Ascending aorta (tissue), 2 donors: ENCODE measurements around the gene XG. TPM values are rescaled to one million over a fixed set of nuclear protein-coding genes. Genes with fewer than 3 reads are reported as not detected.
A peak's percentile ranks its signal among the peaks of the same experiment; 100 is the strongest.

ENCODE experiments used
- DNase-seq, 2 donors: peaks; one replicate each; pipeline ENCODE4 v3.0.0-alpha.2; 2019; ENCODE audit warnings: low spot score in 2 of 2
- H3K27ac ChIP-seq, 2 donors: fragments of 200-600 bp; sonication (generic); one replicate each; pipeline ENCODE4 v1.5.1; 2016 to 2017; ENCODE audit warnings: mild to moderate bottlenecking in 1 of 2
- H3K27me3 ChIP-seq: fragments of 200-600 bp; sonication (generic); one replicate; pipeline ENCODE4 v1.5.1; 2017
- H3K36me3 ChIP-seq, 2 donors: fragments of 200-600 bp; sonication (generic); one replicate each; pipeline ENCODE4 v1.5.1; 2016
- H3K4me1 ChIP-seq, 2 donors: fragments of 200-600 bp; sonication (generic); one replicate each; pipeline ENCODE4 v1.5.1; 2016 to 2017; ENCODE audit warnings: mild to moderate bottlenecking in 1 of 2
- H3K4me3 ChIP-seq, 2 donors: fragments of 200-600 bp; sonication (generic); one replicate each; pipeline ENCODE4 v1.5.1; 2016 to 2017; ENCODE audit warnings: mild to moderate bottlenecking in 1 of 2
- H3K9me3 ChIP-seq, 2 donors: fragments of 200-600 bp; sonication (generic); one replicate each; pipeline ENCODE4 v1.5.1; 2016
- CTCF ChIP-seq, 3 experiments: fragments of 200-600 bp in 2 of 3; fragments of 450-650 bp in 1 of 3; sonication (generic) in 2 of 3; IDR thresholded peaks; one replicate each; pipeline ENCODE4 v1.5.1; 2016 to 2019; ENCODE audit warnings: antibody characterized with exemption in 3 of 3, mild to moderate bottlenecking in 1 of 3, moderate library complexity in 1 of 3
- intact Hi-C: fragments of 100-400 bp; cut with DNase I; formaldehyde crosslinking; loops from one replicate; pipeline ENCODE4 v1.15.1; 2023
- total RNA-seq: library from RNA; depleted of rRNA; stranded (reverse); fragments of >200 nt; gene quantifications from one replicate; pipeline ENCODE4 v1.1.0, GENCODE V29; 2016

The XG gene
- total RNA-seq, 1 donor from 2014 or later = 1.3 TPM

- Histone ChIP-seq H3K9me3 (no peaks in the 10 kb centered on the region), H3K4me3 (no peak overlapping the region), H3K4me1 (no peaks in the 10 kb centered on the region), H3K27ac (no peak overlapping the region), H3K27me3 (no peaks in the 10 kb centered on the region), H3K36me3 (no peaks in the 10 kb centered on the region)
- intact Hi-C loops = loop anchor here (10.0 kb wide), 2 partner anchors 212 to 1362 kb away; partner anchors contain the start of gene ASMTL
- DNase-seq = no peak
- no peak for TF ChIP-seq CTCF (IDR thresholded peaks at IDR 0.05)
Observed at GRCh38 chrX:2817036-2817435, 65.2 kb downstream of the XG start.

- Histone ChIP-seq H3K9me3 (no peaks in the 10 kb centered on the region), H3K4me1 (no peaks in the 10 kb centered on the region), H3K27ac (no peak overlapping the region), H3K4me3 (no peak overlapping the region), H3K36me3 (no peaks in the 10 kb centered on the region), H3K27me3 (no peaks in the 10 kb centered on the region)
- TF ChIP-seq CTCF (IDR thresholded peaks at IDR 0.05) = peak in 2 of 3 experiments; percentile 22 to 50
- no peak for DNase-seq
- intact Hi-C loops = loop anchor here (10.0 kb wide), 2 partner anchors 215 to 1365 kb away; partner anchors contain the start of gene ASMTL
Observed at GRCh38 chrX:2819345-2820135, 67.7 kb downstream of the XG start.

GRCh38 chrX:2820136-2820771 is 68.4 kb downstream of the XG start:
- intact Hi-C loops = no loop called here
- DNase-seq = no peak

GRCh38 chrX:2823795-2824386 is 72.1 kb downstream of the XG start:
- H3K27me3 ChIP-seq = no peaks in the 10 kb centered on the region
- DNase-seq = peak in 1 of 2 donors; percentile 43
- intact Hi-C loops = no loop called here
- no peaks in the 10 kb centered on the region for H3K4me1 ChIP-seq
- no peaks in the 10 kb centered on the region for H3K36me3 ChIP-seq
- no peak overlapping the region for H3K27ac ChIP-seq
- H3K9me3 ChIP-seq = no peaks in the 10 kb centered on the region
- no peak for TF ChIP-seq CTCF (IDR thresholded peaks at IDR 0.05)
- H3K4me3 ChIP-seq = no peak overlapping the region

More at GRCh38 chrX:2820136-2820771, 68.4 kb downstream of the XG start:
- no peaks in the 10 kb centered on the region for H3K9me3 ChIP-seq
- H3K27ac ChIP-seq = no peak overlapping the region
- no peak for TF ChIP-seq CTCF (IDR thresholded peaks at IDR 0.05)
- H3K27me3 ChIP-seq = no peaks in the 10 kb centered on the region
- H3K36me3 ChIP-seq = no peaks in the 10 kb centered on the region
- H3K4me3 ChIP-seq = no peak overlapping the region
- no peaks in the 10 kb centered on the region for H3K4me1 ChIP-seq

DNA sequence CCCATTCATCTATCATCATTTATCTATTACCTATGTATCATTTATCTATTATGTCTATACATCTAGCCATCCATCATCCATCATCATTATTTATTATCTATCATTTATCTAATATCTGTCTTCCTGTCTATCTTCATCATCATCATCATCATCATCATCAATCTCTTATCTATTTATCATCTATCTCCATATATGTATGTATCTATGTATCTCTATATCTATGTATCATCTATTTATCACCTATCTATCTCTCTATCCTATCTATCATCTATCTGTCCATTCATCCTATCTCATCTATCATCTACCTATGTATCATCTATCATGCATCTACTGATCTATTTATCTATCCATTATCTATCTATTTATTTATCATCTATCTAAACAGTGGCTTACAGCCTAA is 73.0 kb downstream of the XG start:
- Histone ChIP-seq H3K4me3 (no peak overlapping the region), H3K4me1 (peaks cover 0 to 5% of the 10 kb centered on the region in 2 donors), H3K27ac (no peak overlapping the region), H3K27me3 (peaks cover 5% of the 10 kb centered on the region), H3K9me3 (no peaks in the 10 kb centered on the region), H3K36me3 (no peaks in the 10 kb centered on the region)
- DNase-seq = no peak
- intact Hi-C loops = no loop called here
- no peak for TF ChIP-seq CTCF (IDR thresholded peaks at IDR 0.05)
